Measurements from ENCODE around the gene ARFGEF3. TPM values are rescaled to one million over a fixed set of nuclear protein-coding genes. Genes with fewer than 3 reads are reported as not detected.
"Not testable (repeated sequence)": the region's sequence is repeated elsewhere in the genome, so short reads cannot be mapped to it uniquely, and the experiment has no call there.

ARFGEF3 gene
- total RNA-seq, 2 donors from 2014 or later: 1.1 to 1.4 TPM

DNA sequence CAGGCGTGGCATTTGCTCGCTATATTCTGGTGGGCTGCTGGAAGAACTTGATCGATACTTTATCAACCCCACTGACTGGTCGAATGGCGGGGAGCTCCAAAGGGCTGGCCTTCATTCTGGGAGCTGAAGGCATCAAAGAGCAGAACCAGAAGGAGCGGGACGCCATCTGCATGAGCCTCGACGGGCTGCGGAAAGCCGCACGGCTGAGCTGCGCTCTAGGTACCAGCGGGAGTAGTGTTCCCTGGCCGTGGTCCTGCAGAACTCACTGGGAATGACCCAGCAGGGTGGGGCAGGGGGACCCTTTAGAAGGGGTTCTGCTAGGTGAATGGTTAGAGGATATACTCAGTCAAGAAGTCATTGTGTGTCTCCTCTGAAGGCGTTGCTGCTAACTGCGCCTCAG is 125.0 kb downstream of the ARFGEF3 start:
- Histone ChIP-seq H3K36me3 (no peaks in the 10 kb centered on the region), H3K4me3 (no peak overlapping the region), H3K4me1 (ENCODE audit: control insufficient read depth in 1 of 2, low read depth in 2 of 2) (no peaks in the 10 kb centered on the region), H3K27ac (no peak overlapping the region), H3K27me3 (replicated peaks; ENCODE audit: insufficient read depth) (no peaks in the 10 kb centered on the region), H3K9me3 (no peaks in the 10 kb centered on the region)
- no peak for TF ChIP-seq CTCF (IDR thresholded peaks at IDR 0.05)
- no peak for ATAC-seq (ENCODE audit: insufficient number of reproducible peaks, low FRiP score, low read depth)
- DNase-seq (ENCODE audit: low spot score): no peak

GRCh38 chr6:138287144-138287955 is 125.6 kb downstream of the ARFGEF3 start:
- no peaks in the 10 kb centered on the region for H3K9me3 ChIP-seq
- H3K27ac ChIP-seq: no peak overlapping the region
- no peaks in the 10 kb centered on the region for H3K27me3 ChIP-seq (replicated peaks; ENCODE audit: insufficient read depth)
- no peaks in the 10 kb centered on the region for H3K4me1 ChIP-seq (ENCODE audit: control insufficient read depth in 1 of 2, low read depth in 2 of 2)
- ATAC-seq (ENCODE audit: insufficient number of reproducible peaks, low FRiP score, low read depth): no peak
- no peak overlapping the region for H3K4me3 ChIP-seq
- no peak for DNase-seq (ENCODE audit: low spot score)
- peak; percentile 34 for TF ChIP-seq CTCF (IDR thresholded peaks at IDR 0.05)
- H3K36me3 ChIP-seq: no peaks in the 10 kb centered on the region

GRCh38 chr6:138288428-138289085 is 126.8 kb downstream of the ARFGEF3 start:
- not testable (repeated sequence) for H3K36me3 ChIP-seq; ATAC-seq (ENCODE audit: insufficient number of reproducible peaks, low FRiP score, low read depth); DNase-seq (ENCODE audit: low spot score); H3K9me3 ChIP-seq; H3K4me1 ChIP-seq (ENCODE audit: control insufficient read depth in 1 of 2, low read depth in 2 of 2); H3K27me3 ChIP-seq (replicated peaks; ENCODE audit: insufficient read depth); H3K27ac ChIP-seq; H3K4me3 ChIP-seq

- Histone ChIP-seq H3K4me3 (no peak overlapping the region), H3K27me3 (replicated peaks; ENCODE audit: insufficient read depth) (no peaks in the 10 kb centered on the region), H3K27ac (no peak overlapping the region), H3K9me3 (no peaks in the 10 kb centered on the region), H3K36me3 (no peaks in the 10 kb centered on the region), H3K4me1 (ENCODE audit: control insufficient read depth in 1 of 2, low read depth in 2 of 2) (no peaks in the 10 kb centered on the region)
- ATAC-seq (ENCODE audit: insufficient number of reproducible peaks, low FRiP score, low read depth) (no peak), DNase-seq (ENCODE audit: low spot score) (no peak)
- no peak for TF ChIP-seq CTCF (IDR thresholded peaks at IDR 0.05)
These were observed 128.0 kb downstream of the ARFGEF3 start for GRCh38 chr6:138289739-138290138.

GRCh38 chr6:138290423-138290962 is 128.8 kb downstream of the ARFGEF3 start:
- TF ChIP-seq CTCF (IDR thresholded peaks at IDR 0.05): no peak
- H3K27me3 ChIP-seq (replicated peaks; ENCODE audit: insufficient read depth): no peaks in the 10 kb centered on the region
- no peak for DNase-seq (ENCODE audit: low spot score)
- H3K27ac ChIP-seq: no peak overlapping the region
- H3K4me1 ChIP-seq (ENCODE audit: control insufficient read depth in 1 of 2, low read depth in 2 of 2): no peaks in the 10 kb centered on the region
- no peaks in the 10 kb centered on the region for H3K9me3 ChIP-seq
- ATAC-seq (ENCODE audit: insufficient number of reproducible peaks, low FRiP score, low read depth): no peak
- no peak overlapping the region for H3K4me3 ChIP-seq
- H3K36me3 ChIP-seq: no peaks in the 10 kb centered on the region

All from thoracic aorta (tissue), 2 donors.